ENCODE data around the gene ETS2. TPM values are rescaled to one million over a fixed set of nuclear protein-coding genes. Genes with fewer than 3 reads are reported as not detected.

The ETS2 gene
- total RNA-seq, 1 experiment from 2014 or later = 35.3 TPM

DNA sequence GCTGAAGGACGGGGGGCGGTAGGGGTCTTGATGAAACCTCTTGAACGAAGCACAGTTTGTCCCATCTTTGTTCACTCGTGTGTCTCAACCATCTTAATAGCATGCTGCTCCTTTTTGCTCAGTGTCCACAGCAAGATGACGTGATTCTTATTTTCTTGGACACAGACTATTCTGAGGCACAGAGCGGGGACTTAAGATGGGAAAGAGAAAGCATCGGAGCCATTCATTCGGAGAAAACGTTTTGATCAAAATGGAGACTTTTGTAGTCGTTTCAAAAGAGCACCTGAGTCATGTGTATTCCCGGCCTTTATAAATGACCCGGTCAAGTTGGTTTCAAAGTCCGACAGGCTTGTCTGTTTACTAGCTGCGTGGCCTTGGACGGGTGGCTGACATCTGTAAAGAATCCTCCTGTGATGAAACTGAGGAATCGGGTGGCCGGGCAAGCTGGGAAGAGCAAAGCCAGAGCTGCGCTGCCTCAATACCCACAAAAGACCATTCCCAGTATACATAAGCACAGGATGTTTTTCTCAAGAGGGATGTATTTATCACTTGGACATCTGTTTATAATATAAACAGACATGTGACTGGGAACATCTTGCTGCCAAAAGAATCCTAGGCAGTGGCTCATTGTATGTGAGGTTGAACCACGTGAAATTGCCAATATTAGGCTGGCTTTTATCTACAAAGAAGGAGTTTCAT lies 18.5 kb downstream of the ETS2 start:
- no peak overlapping the region for H2AFZ ChIP-seq (ENCODE audit: low read length)
- H3K56ac ChIP-seq (ENCODE audit: insufficient read length, low read depth, low read length) = no peak overlapping the region
- no peak for DNase-seq
- H2BK12ac ChIP-seq (ENCODE audit: insufficient read length, low read depth, low read length) = no peak overlapping the region
- no peak overlapping the region for H3K4ac ChIP-seq (ENCODE audit: low read depth, low read length)
- Mint-ChIP-seq H3K36me3 (ENCODE audit: insufficient read depth in 1 of 3, low read depth in 3 of 3) (peaks cover 54 to 65% (median 59%) of the 10 kb centered on the region in 3 experiments), H3K27me3 (ENCODE audit: low read depth) (no peaks in the 10 kb centered on the region; the same call in 1 of the 2 replicates), H3K9me3 (peaks cover 0 to 3% of the 10 kb centered on the region in 2 experiments; a peak in 2 of 5 replicates), H3K27ac (no peak overlapping the region; a peak in 2 of 7 replicates), H3K4me3 (no peak overlapping the region), H3K4me1 (peaks cover 0 to 2% of the 10 kb centered on the region in 2 experiments; a peak in 1 of 4 replicates)
- H3K27ac ChIP-seq (ENCODE audit: insufficient read length, low read depth, low read length) = no peak overlapping the region
- no CpG with 5 or more reads among the region's 19 CpGs for WGBS (ENCODE audit: extremely low coverage, insufficient read length, low lambda C conversion rate)
- no peak overlapping the region for H3K23ac ChIP-seq (ENCODE audit: insufficient read length, low read depth, low read length)
- no peak overlapping the region for H3K9ac ChIP-seq (ENCODE audit: extremely low read depth, insufficient read length, low read length)
- no peak overlapping the region for H3T11ph ChIP-seq (ENCODE audit: low read length)
- no peaks in the 10 kb centered on the region for H3K27me3 ChIP-seq (ENCODE audit: insufficient read depth, low read length)
- no peaks in the 10 kb centered on the region for H3K79me1 ChIP-seq (ENCODE audit: insufficient read depth, low read depth, low read length, poor library complexity, severe bottlenecking)
- no peak overlapping the region for H4K5ac ChIP-seq (ENCODE audit: insufficient read length, low read depth, low read length)
- H3K18ac ChIP-seq (ENCODE audit: insufficient read length, low read depth, low read length) = no peak overlapping the region
- no peak overlapping the region for H2BK5ac ChIP-seq (ENCODE audit: insufficient read length, low read length)
- no peak overlapping the region for H2BK15ac ChIP-seq (ENCODE audit: low read depth, low read length)
- no peak overlapping the region for H2BK20ac ChIP-seq (ENCODE audit: low read depth, low read length, poor library complexity, severe bottlenecking)
- no peaks in the 10 kb centered on the region for H4K20me1 ChIP-seq (ENCODE audit: control insufficient read depth, insufficient read depth, insufficient read length)
- no peaks in the 10 kb centered on the region for H3K4me1 ChIP-seq (ENCODE audit: insufficient read depth, low read length)
- no peaks in the 10 kb centered on the region for H3K79me2 ChIP-seq (ENCODE audit: insufficient read depth, low read length)
- no peak for TF ChIP-seq CTCF (conservative IDR thresholded peaks at IDR 0.05)
- H2BK120ac ChIP-seq (ENCODE audit: low read depth, low read length, poor library complexity, severe bottlenecking) = no peak overlapping the region
- no peak overlapping the region for H3K14ac ChIP-seq (ENCODE audit: insufficient read depth, low read length)
- no peak overlapping the region for H2AK5ac ChIP-seq (ENCODE audit: insufficient read length, low read length)
- no peak overlapping the region for H4K91ac ChIP-seq (ENCODE audit: insufficient read length, low read depth, low read length)
- H3K9me3 ChIP-seq (ENCODE audit: control insufficient read depth, low read depth, low read length) = no peaks in the 10 kb centered on the region
- no peaks in the 10 kb centered on the region for H3K23me2 ChIP-seq (ENCODE audit: insufficient read length, low read depth, low read length, poor library complexity, severe bottlenecking)
- H4K8ac ChIP-seq (replicated peaks; ENCODE audit: insufficient read length, low read depth, low read length) = no peak overlapping the region
- H3K4me2 ChIP-seq (ENCODE audit: insufficient read depth, insufficient read length, low read length) = no peak overlapping the region

All from H9 (cell line).